ENCODE data around the gene MAD1L1.
"Not testable (repeated sequence)": the region's sequence is repeated elsewhere in the genome, so short reads cannot be mapped to it uniquely, and the experiment has no call there.

Gene MAD1L1

DNA sequence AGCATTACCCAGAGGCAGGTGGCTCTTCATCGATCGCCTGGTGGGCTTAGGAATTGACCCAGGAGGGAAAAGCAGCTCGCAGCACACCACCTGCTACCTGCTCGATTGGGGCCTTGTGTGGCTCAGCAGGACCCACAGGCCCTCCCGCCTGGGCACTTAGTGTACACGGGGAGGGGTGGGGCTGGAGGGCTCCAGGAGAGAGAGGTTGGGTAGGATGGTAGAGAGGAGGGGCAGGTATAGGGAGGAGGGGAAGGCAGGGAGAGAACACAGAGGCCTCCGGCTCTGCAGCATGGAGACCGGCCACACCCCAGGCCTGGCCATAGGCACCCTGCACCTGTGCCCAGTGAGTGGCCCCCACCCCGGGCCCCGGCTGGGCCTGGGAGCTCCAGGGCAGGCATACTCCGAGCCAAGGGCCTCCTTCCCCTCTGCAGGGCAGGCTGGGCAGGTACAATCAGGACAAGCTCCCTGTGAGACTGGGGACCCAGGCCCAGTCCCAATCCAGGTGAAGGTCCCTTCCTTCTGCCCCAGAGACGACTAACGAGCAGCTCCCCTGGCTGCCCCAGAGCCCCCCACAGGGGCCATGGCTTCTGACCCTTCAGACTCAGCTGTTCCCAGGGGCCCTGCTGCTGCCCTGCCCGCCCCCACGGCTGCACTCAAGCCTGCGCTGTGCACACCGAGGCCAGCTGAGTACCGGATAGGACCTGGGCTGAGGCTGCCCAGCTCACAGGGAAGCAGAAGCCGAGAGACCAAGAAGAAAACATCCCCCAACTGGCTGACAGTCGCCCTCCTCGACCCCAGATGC is 358.0 kb downstream of the MAD1L1 start:
- H3K4me3 ChIP-seq (replicated peaks; ENCODE audit: low read depth, low read length); DNase-seq (ENCODE audit: extremely low read depth, low read depth): not testable (repeated sequence)

DNA sequence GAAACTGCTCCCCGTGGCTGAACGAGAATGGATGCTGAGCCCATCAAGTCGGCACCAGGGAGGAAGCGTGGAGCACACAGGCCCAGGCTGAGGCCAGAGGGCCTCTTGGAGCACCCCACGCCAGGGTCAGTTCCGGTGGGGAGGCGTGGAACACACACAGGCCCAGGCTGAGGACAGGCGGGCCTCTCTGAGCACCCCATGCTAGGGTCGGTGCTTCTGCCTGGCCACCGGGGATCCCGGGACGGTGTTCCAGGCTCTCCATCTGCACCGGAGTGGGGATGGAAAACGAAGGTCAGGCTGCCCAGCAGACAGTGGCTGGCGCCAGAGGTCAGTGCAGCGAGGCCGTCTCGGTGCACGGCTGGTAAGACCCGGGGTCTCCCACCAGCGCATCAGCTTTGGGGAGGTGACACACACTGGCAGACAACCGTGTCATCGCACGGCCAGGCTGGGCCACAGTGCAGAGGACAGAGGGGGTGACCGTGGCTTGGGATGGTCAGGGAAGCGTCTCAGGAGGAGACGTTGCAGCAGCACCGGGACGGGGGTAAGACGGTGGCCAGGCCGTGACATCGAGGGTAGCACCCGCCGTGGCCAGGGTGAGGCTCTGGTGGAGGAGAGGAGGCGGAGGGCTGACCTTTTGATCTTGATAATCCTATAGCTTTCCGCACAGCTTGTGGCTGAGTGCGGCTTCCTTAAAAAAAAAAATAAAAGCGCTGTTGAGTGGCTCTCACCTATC is 358.7 kb downstream of the MAD1L1 start:
- no peak overlapping the region for H3K4me3 ChIP-seq (replicated peaks; ENCODE audit: low read depth, low read length)
- no peak for DNase-seq (ENCODE audit: extremely low read depth, low read depth)
- TF ChIP-seq, protein P1, sequence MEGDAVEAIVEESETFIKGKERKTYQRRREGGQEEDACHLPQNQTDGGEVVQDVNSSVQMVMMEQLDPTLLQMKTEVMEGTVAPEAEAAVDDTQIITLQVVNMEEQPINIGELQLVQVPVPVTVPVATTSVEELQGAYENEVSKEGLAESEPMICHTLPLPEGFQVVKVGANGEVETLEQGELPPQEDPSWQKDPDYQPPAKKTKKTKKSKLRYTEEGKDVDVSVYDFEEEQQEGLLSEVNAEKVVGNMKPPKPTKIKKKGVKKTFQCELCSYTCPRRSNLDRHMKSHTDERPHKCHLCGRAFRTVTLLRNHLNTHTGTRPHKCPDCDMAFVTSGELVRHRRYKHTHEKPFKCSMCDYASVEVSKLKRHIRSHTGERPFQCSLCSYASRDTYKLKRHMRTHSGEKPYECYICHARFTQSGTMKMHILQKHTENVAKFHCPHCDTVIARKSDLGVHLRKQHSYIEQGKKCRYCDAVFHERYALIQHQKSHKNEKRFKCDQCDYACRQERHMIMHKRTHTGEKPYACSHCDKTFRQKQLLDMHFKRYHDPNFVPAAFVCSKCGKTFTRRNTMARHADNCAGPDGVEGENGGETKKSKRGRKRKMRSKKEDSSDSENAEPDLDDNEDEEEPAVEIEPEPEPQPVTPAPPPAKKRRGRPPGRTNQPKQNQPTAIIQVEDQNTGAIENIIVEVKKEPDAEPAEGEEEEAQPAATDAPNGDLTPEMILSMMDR (IDR thresholded peaks at IDR 0.05; ENCODE audit: low read depth, low read length, missing control alignments) = no peak

DNA sequence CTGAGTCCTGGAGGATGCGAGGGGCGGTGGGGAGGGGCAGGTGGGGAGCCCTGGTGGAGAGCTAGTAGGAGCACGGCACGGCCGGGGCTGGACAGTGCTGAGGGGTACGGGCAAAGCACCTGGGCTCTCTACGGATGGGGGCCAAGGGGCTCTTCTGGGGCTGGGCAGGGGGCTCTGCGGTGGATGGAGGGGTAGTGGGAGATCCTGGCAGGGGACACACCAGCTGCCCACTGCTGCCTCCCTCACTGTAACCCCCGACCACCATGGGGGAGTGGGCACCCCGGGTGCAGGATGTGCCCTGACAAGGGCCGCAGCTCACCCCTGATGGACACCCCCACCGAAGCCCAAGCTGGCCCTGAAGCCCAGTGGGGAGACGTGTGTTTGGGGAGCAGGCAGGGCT is 359.3 kb downstream of the MAD1L1 start:
- DNase-seq (ENCODE audit: extremely low read depth, low read depth) = no peak
- no peak overlapping the region for H3K4me3 ChIP-seq (replicated peaks; ENCODE audit: low read depth, low read length)
- TF ChIP-seq, protein P1 (IDR thresholded peaks at IDR 0.05; ENCODE audit: low read depth, low read length, missing control alignments) = no peak

DNA sequence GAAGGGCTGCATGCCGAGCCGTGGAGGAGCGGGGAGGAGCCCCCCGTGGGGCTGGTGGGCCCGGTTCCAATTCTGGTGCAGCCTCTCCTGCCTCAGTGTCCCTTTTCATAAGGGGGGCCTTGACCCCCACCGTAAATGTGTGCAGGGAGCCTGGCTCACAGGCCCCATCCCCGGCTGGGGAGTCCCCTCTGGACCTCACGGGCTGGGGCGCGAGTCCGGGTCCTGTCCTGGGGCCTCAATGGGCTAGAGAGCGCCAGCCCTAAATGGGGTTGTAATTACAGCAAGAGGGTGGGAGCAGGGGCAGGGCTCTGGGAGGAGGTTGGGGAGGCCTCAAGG is 359.7 kb downstream of the MAD1L1 start:
- H3K4me3 ChIP-seq (replicated peaks; ENCODE audit: low read depth, low read length) = no peak overlapping the region
- no peak for DNase-seq (ENCODE audit: extremely low read depth, low read depth)
- TF ChIP-seq, protein P1 (IDR thresholded peaks at IDR 0.05; ENCODE audit: low read depth, low read length, missing control alignments) = no peak

DNA sequence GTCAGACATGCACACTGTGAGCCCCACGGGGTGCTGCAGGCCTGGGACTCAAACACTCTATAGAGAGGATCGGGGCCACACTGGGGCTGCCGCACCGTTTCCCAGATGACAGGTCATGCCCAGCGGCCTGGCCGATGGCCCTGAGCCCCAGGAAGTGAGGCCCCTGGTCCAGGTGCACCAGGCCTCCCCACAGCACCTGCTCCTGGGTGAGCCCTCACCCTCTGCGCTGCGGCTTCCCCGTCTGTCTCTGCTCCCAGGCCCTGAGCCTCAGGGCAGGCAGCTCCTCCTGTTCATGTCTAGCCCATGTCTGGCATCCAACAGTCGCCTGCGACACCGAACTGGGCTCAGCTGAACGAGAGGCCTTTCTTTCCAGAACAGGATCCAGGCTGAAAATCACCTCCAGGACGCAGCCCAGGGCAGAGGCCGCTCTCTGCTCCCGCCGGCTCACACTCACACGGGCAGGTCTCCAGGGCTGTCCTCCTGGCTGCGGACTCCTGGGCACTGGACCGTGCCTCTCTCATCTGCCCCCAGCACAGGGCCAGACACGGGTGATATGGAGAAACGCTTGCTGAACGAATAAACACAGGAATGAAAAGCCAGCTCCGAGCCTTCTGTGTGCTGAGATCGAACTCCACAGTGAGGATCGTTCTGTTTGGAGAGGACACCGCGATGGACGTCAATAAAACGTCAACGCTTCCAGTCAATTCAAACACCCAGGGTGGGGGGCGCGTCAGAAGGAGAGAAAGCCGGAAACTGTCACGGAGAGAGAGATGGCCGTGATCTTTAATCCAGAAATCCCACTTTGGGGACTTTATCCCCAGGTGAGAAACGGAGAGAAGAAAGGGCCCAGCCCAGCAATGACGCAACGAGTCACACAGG is 360.3 kb downstream of the MAD1L1 start:
- no peak for DNase-seq (ENCODE audit: extremely low read depth, low read depth)
- TF ChIP-seq, protein P1 (IDR thresholded peaks at IDR 0.05; ENCODE audit: low read depth, low read length, missing control alignments) = no peak
- no peak overlapping the region for H3K4me3 ChIP-seq (replicated peaks; ENCODE audit: low read depth, low read length)

DNA sequence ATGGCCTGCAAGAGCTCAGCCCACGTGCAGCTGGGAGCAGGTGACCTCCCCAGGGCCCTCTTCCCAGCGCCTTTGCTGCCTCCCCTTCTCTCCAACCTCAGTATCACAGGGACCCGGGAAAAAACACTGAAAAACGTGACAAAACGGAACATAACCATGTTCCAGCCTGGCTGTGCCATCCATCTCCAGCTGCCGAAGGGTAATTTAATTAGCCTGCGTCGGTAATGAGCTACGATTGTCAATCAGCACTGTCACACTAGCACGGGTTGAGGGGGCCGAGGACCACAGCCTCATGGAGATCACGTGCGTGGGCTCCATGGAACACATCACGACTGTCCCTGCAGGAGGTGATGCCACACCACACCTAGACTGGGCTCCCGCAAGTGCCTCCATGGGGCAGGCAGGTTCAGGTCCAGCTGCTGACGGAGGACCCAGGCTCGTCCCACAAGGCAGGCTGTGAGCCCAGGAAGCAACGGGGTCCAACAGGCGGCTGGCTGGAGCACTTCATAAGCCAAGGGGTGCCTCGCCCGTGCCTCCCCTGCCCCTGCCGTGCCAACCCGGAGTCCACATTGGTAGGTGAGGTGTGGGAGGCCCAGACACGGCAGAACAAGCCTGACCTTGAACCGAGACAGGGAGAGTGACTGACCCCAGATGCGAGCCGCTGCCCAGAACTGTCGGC is 363.2 kb downstream of the MAD1L1 start:
- TF ChIP-seq, protein P1 (IDR thresholded peaks at IDR 0.05; ENCODE audit: low read depth, low read length, missing control alignments) = no peak
- DNase-seq (ENCODE audit: extremely low read depth, low read depth) = no peak
- no peak overlapping the region for H3K4me3 ChIP-seq (replicated peaks; ENCODE audit: low read depth, low read length)

Data from HFF-Myc (cell line).